MM.1S (cell line): ENCODE results near the gene TSPEAR.

Experiments used
- CTCF ChIP-seq: fragments of 300-600 bp; sonication (generic); IDR thresholded peaks from 2 replicates; pipeline ENCODE4 v1.5.1; 2016; ENCODE audit warnings: antibody characterized with exemption, low read length, mixed read lengths
- EZH2 ChIP-seq: fragments of 300-600 bp; sonication (generic); optimal IDR thresholded peaks from 2 replicates; pipeline ENCODE3; 2017; ENCODE audit warnings: low read depth, mild to moderate bottlenecking, antibody characterized with exemption, low read length, mixed read lengths
- EZH2phosphoT487 ChIP-seq: fragments of 300-600 bp; sonication (generic); IDR thresholded peaks from 2 replicates; pipeline ENCODE4 v1.6.1; 2018; ENCODE audit warnings: antibody characterized with exemption, low read length

- TF ChIP-seq CTCF, result no peak
- TF ChIP-seq EZH2phosphoT487, result no peak
- TF ChIP-seq EZH2, result no peak
Observed at GRCh38 chr21:44576025-44576420, 135.3 kb downstream of the TSPEAR start.
